ENCODE data around the gene EID1. TPM values are rescaled to one million over a fixed set of nuclear protein-coding genes. Genes with fewer than 3 reads are reported as not detected.

The EID1 gene
- total RNA-seq (198 and 218 TPM in 2 replicates), polyA plus RNA-seq (228 and 242 TPM in 2 replicates)

DNA sequence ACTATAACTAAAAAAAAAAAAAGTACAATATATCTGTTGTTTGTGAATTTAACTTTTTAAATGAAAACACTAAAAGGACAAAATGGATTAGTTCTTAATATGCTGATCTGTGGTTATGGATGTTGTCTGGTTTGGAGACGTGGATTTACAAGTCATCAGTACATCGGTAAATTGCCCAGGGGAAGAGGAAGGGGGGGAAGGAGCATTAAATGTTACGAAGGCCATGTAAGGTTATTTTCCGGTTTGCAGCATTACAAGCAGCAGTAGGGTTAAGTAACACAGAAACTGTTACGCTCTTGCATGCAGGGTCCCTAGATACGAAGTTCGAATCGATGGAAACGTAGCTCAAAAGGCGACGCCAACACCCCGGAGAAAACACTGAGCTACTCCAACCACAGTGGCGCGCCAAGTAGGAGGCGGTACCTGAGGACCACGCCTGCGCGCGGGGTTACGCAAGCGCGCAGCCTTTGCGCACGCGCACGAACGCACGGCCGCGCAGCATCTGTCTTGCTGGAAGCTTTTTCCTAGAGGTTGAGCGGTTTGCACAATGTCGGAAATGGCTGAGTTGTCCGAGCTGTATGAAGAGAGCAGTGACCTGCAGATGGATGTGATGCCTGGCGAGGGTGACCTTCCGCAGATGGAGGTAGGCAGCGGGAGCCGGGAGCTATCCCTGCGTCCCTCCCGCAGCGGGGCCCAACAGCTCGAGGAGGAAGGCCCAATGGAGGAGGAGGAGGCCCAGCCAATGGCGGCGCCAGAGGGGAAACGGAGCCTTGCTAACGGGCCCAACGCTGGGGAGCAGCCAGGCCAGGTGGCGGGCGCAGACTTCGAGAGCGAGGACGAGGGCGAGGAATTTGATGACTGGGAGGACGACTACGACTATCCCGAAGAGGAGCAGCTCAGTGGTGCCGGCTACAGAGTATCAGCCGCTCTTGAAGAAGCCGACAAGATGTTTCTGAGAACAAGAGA lies at the start of gene EID1:
EID1 (plus strand) TSS at position 505 of the 966 bp plus-strand sequence; CDS start at position 548, 43 bp downstream.
- Histone ChIP-seq H3K27me3 (peaks cover 14% of the 10 kb centered on the region), H3K4me1 (ENCODE audit: insufficient read depth) (peaks cover 13% of the 10 kb centered on the region), H4K20me1 (ENCODE audit: insufficient read depth, poor library complexity, severe bottlenecking) (peaks cover 13% of the 10 kb centered on the region), H3K27ac (peak within 1 kb of the TSS; percentile 92), H3K4me2 (peak within 1 kb of the TSS; percentile 79), H3K9me2 (replicated peaks; ENCODE audit: insufficient read depth) (no peaks in the 10 kb centered on the region), H3K4me3 (peak within 1 kb of the TSS; percentile 64), H3K79me2 (peaks cover 16% of the 10 kb centered on the region), H2AFZ (peak within 1 kb of the TSS; percentile 80), H3K36me3 (replicated peaks; ENCODE audit: insufficient read depth, low read depth) (no peaks in the 10 kb centered on the region), H3K9me3 (ENCODE audit: low read depth) (no peaks in the 10 kb centered on the region)
- TF ChIP-seq EZH2phosphoT487 (IDR thresholded peaks at IDR 0.05; ENCODE audit: low read depth, severe bottlenecking, unreplicated experiment) (no peak), EZH2 (IDR thresholded peaks at IDR 0.05; ENCODE audit: borderline replicate concordance) (no peak)
- TF ChIP-seq, protein P1, sequence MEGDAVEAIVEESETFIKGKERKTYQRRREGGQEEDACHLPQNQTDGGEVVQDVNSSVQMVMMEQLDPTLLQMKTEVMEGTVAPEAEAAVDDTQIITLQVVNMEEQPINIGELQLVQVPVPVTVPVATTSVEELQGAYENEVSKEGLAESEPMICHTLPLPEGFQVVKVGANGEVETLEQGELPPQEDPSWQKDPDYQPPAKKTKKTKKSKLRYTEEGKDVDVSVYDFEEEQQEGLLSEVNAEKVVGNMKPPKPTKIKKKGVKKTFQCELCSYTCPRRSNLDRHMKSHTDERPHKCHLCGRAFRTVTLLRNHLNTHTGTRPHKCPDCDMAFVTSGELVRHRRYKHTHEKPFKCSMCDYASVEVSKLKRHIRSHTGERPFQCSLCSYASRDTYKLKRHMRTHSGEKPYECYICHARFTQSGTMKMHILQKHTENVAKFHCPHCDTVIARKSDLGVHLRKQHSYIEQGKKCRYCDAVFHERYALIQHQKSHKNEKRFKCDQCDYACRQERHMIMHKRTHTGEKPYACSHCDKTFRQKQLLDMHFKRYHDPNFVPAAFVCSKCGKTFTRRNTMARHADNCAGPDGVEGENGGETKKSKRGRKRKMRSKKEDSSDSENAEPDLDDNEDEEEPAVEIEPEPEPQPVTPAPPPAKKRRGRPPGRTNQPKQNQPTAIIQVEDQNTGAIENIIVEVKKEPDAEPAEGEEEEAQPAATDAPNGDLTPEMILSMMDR (IDR thresholded peaks at IDR 0.05; ENCODE audit: poor library complexity): no peak
- under 1% methylated on average over 58 of the region's 58 CpGs for WGBS (ENCODE audit: low lambda C conversion rate, missing lambda C conversion rate)
- peak; percentile 97 for DNase-seq (ENCODE audit: low spot score)

GRCh38 chr15:48828471-48828870 lies 49.5 kb upstream of the EID1 start:
- Histone ChIP-seq H3K27me3 (no peaks in the 10 kb centered on the region), H3K27ac (no peak overlapping the region), H3K4me3 (no peak overlapping the region), H3K9me3 (ENCODE audit: low read depth) (no peaks in the 10 kb centered on the region), H3K4me1 (ENCODE audit: insufficient read depth) (no peaks in the 10 kb centered on the region), H2AFZ (no peak overlapping the region), H3K4me2 (no peak overlapping the region), H3K9me2 (replicated peaks; ENCODE audit: insufficient read depth) (no peaks in the 10 kb centered on the region), H4K20me1 (ENCODE audit: insufficient read depth, poor library complexity, severe bottlenecking) (no peaks in the 10 kb centered on the region), H3K36me3 (replicated peaks; ENCODE audit: insufficient read depth, low read depth) (no peaks in the 10 kb centered on the region), H3K79me2 (no peaks in the 10 kb centered on the region)
- no peak for TF ChIP-seq EZH2 (IDR thresholded peaks at IDR 0.05; ENCODE audit: borderline replicate concordance)
- TF ChIP-seq, protein P1 (IDR thresholded peaks at IDR 0.05; ENCODE audit: poor library complexity): no peak
- no peak for TF ChIP-seq EZH2phosphoT487 (IDR thresholded peaks at IDR 0.05; ENCODE audit: low read depth, severe bottlenecking, unreplicated experiment)
- 95% methylated on average over 4 of the region's 4 CpGs for WGBS (ENCODE audit: low lambda C conversion rate, missing lambda C conversion rate)
- DNase-seq (ENCODE audit: low spot score): no peak

DNA sequence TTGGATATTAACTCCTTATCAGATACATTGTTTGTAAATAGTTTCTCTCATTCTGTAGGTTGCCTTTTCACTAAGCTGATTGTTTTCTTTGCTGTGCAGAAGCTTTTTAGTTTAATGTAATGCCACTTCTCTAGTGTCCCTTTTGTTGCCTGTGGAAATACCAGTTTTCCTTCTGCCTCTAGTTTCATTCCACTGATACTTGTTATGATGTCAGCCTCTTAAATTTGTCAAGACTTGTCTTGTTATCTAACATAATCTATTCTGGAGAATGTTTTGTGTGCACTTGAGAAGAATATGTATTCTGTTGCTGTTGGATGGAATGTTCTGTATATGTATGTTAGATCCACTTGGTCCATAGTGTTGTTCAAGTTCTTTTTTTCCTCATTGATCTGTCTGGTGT lies 49.0 kb upstream of the EID1 start:
- no peaks in the 10 kb centered on the region for H3K79me2 ChIP-seq
- no peak overlapping the region for H3K4me2 ChIP-seq
- H3K36me3 ChIP-seq (replicated peaks; ENCODE audit: insufficient read depth, low read depth): no peaks in the 10 kb centered on the region
- no peaks in the 10 kb centered on the region for H3K27me3 ChIP-seq
- no peaks in the 10 kb centered on the region for H3K9me3 ChIP-seq (ENCODE audit: low read depth)
- no peak for DNase-seq (ENCODE audit: low spot score)
- no peaks in the 10 kb centered on the region for H4K20me1 ChIP-seq (ENCODE audit: insufficient read depth, poor library complexity, severe bottlenecking)
- H3K9me2 ChIP-seq (replicated peaks; ENCODE audit: insufficient read depth): no peaks in the 10 kb centered on the region
- no peak overlapping the region for H3K27ac ChIP-seq
- H3K4me3 ChIP-seq: no peak overlapping the region
- no peak overlapping the region for H2AFZ ChIP-seq
- no peaks in the 10 kb centered on the region for H3K4me1 ChIP-seq (ENCODE audit: insufficient read depth)
- TF ChIP-seq EZH2phosphoT487 (IDR thresholded peaks at IDR 0.05; ENCODE audit: low read depth, severe bottlenecking, unreplicated experiment) (no peak), EZH2 (IDR thresholded peaks at IDR 0.05; ENCODE audit: borderline replicate concordance) (no peak)
- TF ChIP-seq, protein P1 (IDR thresholded peaks at IDR 0.05; ENCODE audit: poor library complexity): no peak
